Measurements from ENCODE around the gene MSANTD1.

MSANTD1 gene

GRCh38 chr4:3226467-3226866, 22.5 kb upstream of the MSANTD1 start:
- no peak for TF ChIP-seq RARB (CRISPR knock-in tag; IDR thresholded peaks at IDR 0.05)
- no peak for TF ChIP-seq CSDC2 (CRISPR knock-in tag; IDR thresholded peaks at IDR 0.05)
- ATAC-seq: no peak

GRCh38 chr4:3226944-3227343, 22.0 kb upstream of the MSANTD1 start:
- no peak for TF ChIP-seq OSR1 (CRISPR knock-in tag; IDR thresholded peaks at IDR 0.05)
- TF ChIP-seq BACH2 (CRISPR knock-in tag; IDR thresholded peaks at IDR 0.05; ENCODE audit: borderline replicate concordance): no peak
- no peak for TF ChIP-seq CSRNP3 (CRISPR knock-in tag; IDR thresholded peaks at IDR 0.05)
- no peak for TF ChIP-seq ZFP30 (CRISPR knock-in tag; IDR thresholded peaks at IDR 0.05)
- no peak for TF ChIP-seq ZNF565 (CRISPR knock-in tag; conservative IDR thresholded peaks at IDR 0.05; ENCODE audit: low read depth)
- no peak for TF ChIP-seq TOX (CRISPR knock-in tag; IDR thresholded peaks at IDR 0.05; ENCODE audit: borderline replicate concordance)
- no peak for TF ChIP-seq PPARA (CRISPR knock-in tag; IDR thresholded peaks at IDR 0.05; ENCODE audit: borderline replicate concordance)
- TF ChIP-seq POU6F1 (CRISPR knock-in tag; IDR thresholded peaks at IDR 0.05; ENCODE audit: borderline replicate concordance, low read depth): no peak
- TF ChIP-seq RARB (CRISPR knock-in tag; IDR thresholded peaks at IDR 0.05): no peak
- ATAC-seq: no peak

- no peak for ATAC-seq
- no peak for TF ChIP-seq RARB (CRISPR knock-in tag; IDR thresholded peaks at IDR 0.05)
- TF ChIP-seq ZFP30 (CRISPR knock-in tag; IDR thresholded peaks at IDR 0.05): no peak
- TF ChIP-seq PATZ1 (CRISPR knock-in tag; IDR thresholded peaks at IDR 0.05; ENCODE audit: borderline replicate concordance): no peak
- no peak for TF ChIP-seq BACH2 (CRISPR knock-in tag; IDR thresholded peaks at IDR 0.05; ENCODE audit: borderline replicate concordance)
- TF ChIP-seq POU6F1 (CRISPR knock-in tag; IDR thresholded peaks at IDR 0.05; ENCODE audit: borderline replicate concordance, low read depth): no peak
- no peak for TF ChIP-seq SNAI2 (CRISPR knock-in tag; IDR thresholded peaks at IDR 0.05)
- TF ChIP-seq TOX (CRISPR knock-in tag; IDR thresholded peaks at IDR 0.05; ENCODE audit: borderline replicate concordance): no peak
- TF ChIP-seq TCF4 (CRISPR knock-in tag; IDR thresholded peaks at IDR 0.05; ENCODE audit: borderline replicate concordance): no peak
- no peak for TF ChIP-seq GLIS3 (CRISPR knock-in tag; IDR thresholded peaks at IDR 0.05)
- TF ChIP-seq ISL1 (CRISPR knock-in tag; IDR thresholded peaks at IDR 0.05): no peak
- TF ChIP-seq CREB5 (CRISPR knock-in tag; IDR thresholded peaks at IDR 0.05; ENCODE audit: low read depth): no peak
- no peak for TF ChIP-seq ARNTL (CRISPR knock-in tag; IDR thresholded peaks at IDR 0.05; ENCODE audit: borderline replicate concordance, low read depth)
- no peak for TF ChIP-seq CSDC2 (CRISPR knock-in tag; IDR thresholded peaks at IDR 0.05)
- no peak for TF ChIP-seq TSHZ2 (CRISPR knock-in tag; IDR thresholded peaks at IDR 0.05)
Measured at GRCh38 chr4:3227878-3228675, 20.9 kb upstream of the MSANTD1 start.

Measured in SK-N-SH treated with all-trans-retinoic acid at 6 μM for 48 hours (cell line).